AG08396 (cell line): ENCODE measurements around the gene ZNF462.
"Not testable (repeated sequence)": the region's sequence is repeated elsewhere in the genome, so short reads cannot be mapped to it uniquely, and the experiment has no call there.

Source experiments
- DNase-seq: peaks from one replicate; pipeline ENCODE4 v3.0.0; 2012; ENCODE audit warnings: low spot score, mixed read lengths

The ZNF462 gene

GRCh38 chr9:106887066-106887465 is 24.1 kb downstream of the ZNF462 start:
- DNase-seq = no peak

- DNase-seq = no peak
These were observed 26.2 kb downstream of the ZNF462 start for GRCh38 chr9:106889061-106889590.

GRCh38 chr9:106890608-106891007 is 27.6 kb downstream of the ZNF462 start:
- DNase-seq = no peak

- DNase-seq = no peak
These were observed 28.3 kb downstream of the ZNF462 start for GRCh38 chr9:106891286-106891685.

- peak; percentile 94 for DNase-seq
These were observed 29.7 kb downstream of the ZNF462 start for GRCh38 chr9:106892632-106893031.

GRCh38 chr9:106893088-106893487 is 30.1 kb downstream of the ZNF462 start:
- no peak for DNase-seq

GRCh38 chr9:106896695-106897094 is 33.7 kb downstream of the ZNF462 start:
- DNase-seq = no peak

- DNase-seq = no peak
These were observed 34.3 kb downstream of the ZNF462 start for GRCh38 chr9:106897236-106897635.

GRCh38 chr9:106897751-106898150 is 34.8 kb downstream of the ZNF462 start:
- no peak for DNase-seq

GRCh38 chr9:106900523-106900922 is 37.6 kb downstream of the ZNF462 start:
- DNase-seq = not testable (repeated sequence)

- no peak for DNase-seq
These were observed 43.2 kb downstream of the ZNF462 start for GRCh38 chr9:106906129-106906528.

GRCh38 chr9:106911951-106912350 is 49.0 kb downstream of the ZNF462 start:
- no peak for DNase-seq

- DNase-seq = no peak
These were observed 50.3 kb downstream of the ZNF462 start for GRCh38 chr9:106913276-106913675.

GRCh38 chr9:106915851-106916250 is 52.9 kb downstream of the ZNF462 start:
- no peak for DNase-seq

- peak; percentile 64 for DNase-seq
These were observed 53.7 kb downstream of the ZNF462 start for GRCh38 chr9:106916466-106917235.

GRCh38 chr9:106918825-106919509 is 56.0 kb downstream of the ZNF462 start:
- no peak for DNase-seq

- DNase-seq = no peak
These were observed 57.1 kb downstream of the ZNF462 start for GRCh38 chr9:106920091-106920490.

GRCh38 chr9:106920701-106921283 is 57.8 kb downstream of the ZNF462 start:
- DNase-seq = peak; percentile 47

- DNase-seq = peak; percentile 74
These were observed 58.5 kb downstream of the ZNF462 start for GRCh38 chr9:106921341-106921899.

GRCh38 chr9:106922026-106922425 is 59.1 kb downstream of the ZNF462 start:
- DNase-seq = peak; percentile 32

GRCh38 chr9:106925392-106925791 is 62.4 kb downstream of the ZNF462 start:
- no peak for DNase-seq

GRCh38 chr9:106927916-106928315 is 65.0 kb downstream of the ZNF462 start:
- DNase-seq = peak; percentile 21

GRCh38 chr9:106928350-106928749 is 65.4 kb downstream of the ZNF462 start:
- DNase-seq = no peak
